Mammary epithelial cell (primary cell): ENCODE data around the gene TMTC1.

Experiments
- EZH2 ChIP-seq: IDR thresholded peaks from 2 replicates; pipeline ENCODE4 v1.6.1; 2012; ENCODE audit warnings: low read length, inconsistent platforms, borderline replicate concordance
- TF ChIP-seq, protein P1 (sequence below), 2 donors: IDR thresholded peaks in 1 of 2; conservative IDR thresholded peaks in 1 of 2; 2 replicates each; pipeline ENCODE4 v1.5.1; 2011 to 2012; ENCODE audit warnings: inconsistent platforms in 2 of 2, low read length in 2 of 2, mild to moderate bottlenecking in 2 of 2, control low read depth in 1 of 2, low read depth in 1 of 2; ENCODE audit not compliant: insufficient read depth in 1 of 2; ENCODE audit errors: extremely low read depth in 1 of 2

DNA sequence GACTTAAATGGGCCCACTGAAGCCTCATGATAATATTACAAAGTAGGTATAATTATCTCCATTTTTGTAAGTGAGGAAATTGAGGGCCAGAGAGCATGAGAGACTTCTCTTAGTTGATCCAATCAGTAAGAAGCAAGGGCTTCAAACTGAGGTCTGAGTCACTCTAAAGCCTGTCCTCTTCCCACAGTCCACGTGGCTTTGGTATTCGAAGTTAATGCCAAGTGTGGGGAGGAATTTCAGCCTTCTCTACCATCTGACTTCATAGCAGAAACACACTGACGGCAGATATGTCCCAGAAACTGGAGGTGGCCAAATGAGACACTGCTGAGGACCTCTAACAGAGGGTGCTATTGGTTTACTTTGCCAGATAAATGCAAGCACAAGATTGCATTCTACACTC is 171.8 kb downstream of the TMTC1 start:
- TF ChIP-seq, protein P1, sequence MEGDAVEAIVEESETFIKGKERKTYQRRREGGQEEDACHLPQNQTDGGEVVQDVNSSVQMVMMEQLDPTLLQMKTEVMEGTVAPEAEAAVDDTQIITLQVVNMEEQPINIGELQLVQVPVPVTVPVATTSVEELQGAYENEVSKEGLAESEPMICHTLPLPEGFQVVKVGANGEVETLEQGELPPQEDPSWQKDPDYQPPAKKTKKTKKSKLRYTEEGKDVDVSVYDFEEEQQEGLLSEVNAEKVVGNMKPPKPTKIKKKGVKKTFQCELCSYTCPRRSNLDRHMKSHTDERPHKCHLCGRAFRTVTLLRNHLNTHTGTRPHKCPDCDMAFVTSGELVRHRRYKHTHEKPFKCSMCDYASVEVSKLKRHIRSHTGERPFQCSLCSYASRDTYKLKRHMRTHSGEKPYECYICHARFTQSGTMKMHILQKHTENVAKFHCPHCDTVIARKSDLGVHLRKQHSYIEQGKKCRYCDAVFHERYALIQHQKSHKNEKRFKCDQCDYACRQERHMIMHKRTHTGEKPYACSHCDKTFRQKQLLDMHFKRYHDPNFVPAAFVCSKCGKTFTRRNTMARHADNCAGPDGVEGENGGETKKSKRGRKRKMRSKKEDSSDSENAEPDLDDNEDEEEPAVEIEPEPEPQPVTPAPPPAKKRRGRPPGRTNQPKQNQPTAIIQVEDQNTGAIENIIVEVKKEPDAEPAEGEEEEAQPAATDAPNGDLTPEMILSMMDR (conservative IDR thresholded peaks at IDR 0.05 in 1 of 2, IDR thresholded peaks at IDR 0.05 in 1 of 2; ENCODE audit: extremely low read depth in 1 of 2, insufficient read depth in 1 of 2, low read depth in 1 of 2, low read length in 2 of 2) = no peak
- no peak for TF ChIP-seq EZH2
